A549 treated with AZD9567 at 1 μM for 4 hours (cell line): ENCODE results near the gene COPB2. TPM values are rescaled to one million over a fixed set of nuclear protein-coding genes. Genes with fewer than 3 reads are reported as not detected.

Experiments
- total RNA-seq: library from RNA; stranded (reverse); fragments of 200-300 nt; extraction: Qiagen RNA extraction; gene quantifications from 5 replicates; pipeline ENCODE4 v1.2.3, GENCODE V29; 2022; ENCODE audit not compliant: insufficient read depth

The COPB2 gene
- total RNA-seq: 60.6 to 70.6 TPM (median 63.1 TPM) in 5 replicates

GRCh38 chr3:139389552-139390368 lies at the start of gene COPB2:
Gene COPB2, minus strand, starts transcription at chr3:139389647. Its CDS starts 97 bp downstream, at chr3:139389550.

GRCh38 chr3:139343895-139344856 lies 45.3 kb downstream of the COPB2 start, which contains the start of gene MRPS22:
Gene MRPS22, plus strand, starts transcription at chr3:139344020. Its CDS starts 7 bp downstream, at chr3:139344027.

Other genes with a start within 250 kb of the COPB2 start
- gene MRPS22, start 45.6 kb downstream of the COPB2 start, total RNA-seq: 35.7 to 45.3 TPM (median 43.3 TPM) in 5 replicates
- gene RBP2, start 86.9 kb upstream of the COPB2 start, total RNA-seq: not detected in 5 replicates
- 3.9 to 7.2 TPM (median 4.3 TPM) in 5 replicates for gene RBP1, start 150.1 kb upstream of the COPB2 start, total RNA-seq